Mucosa of stomach (tissue), 1 donor: ENCODE results near the gene COL24A1.
"Not testable (repeated sequence)": the region's sequence is repeated elsewhere in the genome, so short reads cannot be mapped to it uniquely, and the experiment has no call there.

Experiments used
- H3K27me3 ChIP-seq: one replicate; pipeline ENCODE4 v1.7.0; 2013; ENCODE audit warnings: mild to moderate bottlenecking, low read length; ENCODE audit not compliant: control insufficient read depth, insufficient read depth
- H3K36me3 ChIP-seq: one replicate; pipeline ENCODE4 v1.7.0; 2013; ENCODE audit warnings: low read length; ENCODE audit not compliant: control insufficient read depth, insufficient read depth
- H3K4me1 ChIP-seq: one replicate; pipeline ENCODE4 v1.7.0; 2013; ENCODE audit warnings: mild to moderate bottlenecking, low read length; ENCODE audit not compliant: control insufficient read depth, insufficient read depth
- H3K4me3 ChIP-seq: one replicate; pipeline ENCODE4 v1.7.0; 2013; ENCODE audit warnings: low read length
- H3K9ac ChIP-seq: one replicate; pipeline ENCODE4 v1.7.0; 2013; ENCODE audit warnings: mild to moderate bottlenecking, low read length, moderate library complexity
- H3K9me3 ChIP-seq: one replicate; pipeline ENCODE4 v1.7.0; 2013; ENCODE audit warnings: mild to moderate bottlenecking, low read length, moderate library complexity; ENCODE audit not compliant: control insufficient read depth
- donor health status: Pancreatic carcinoma.

COL24A1 gene

GRCh38 chr1:85714418-85715114 is 442.0 kb downstream of the COL24A1 start:
- H3K36me3 ChIP-seq, H3K9ac ChIP-seq, H3K4me3 ChIP-seq, H3K9me3 ChIP-seq, H3K27me3 ChIP-seq, H3K4me1 ChIP-seq: not testable (repeated sequence)

- H3K9me3 ChIP-seq: no peaks in the 10 kb centered on the region
- H3K27me3 ChIP-seq: no peaks in the 10 kb centered on the region
- peak overlapping the region; percentile 89 for H3K9ac ChIP-seq
- peaks cover 12% of the 10 kb centered on the region for H3K4me1 ChIP-seq
- no peaks in the 10 kb centered on the region for H3K36me3 ChIP-seq
- H3K4me3 ChIP-seq: peak overlapping the region; percentile 79
Observed at GRCh38 chr1:85708829-85709227, 447.7 kb downstream of the COL24A1 start.

GRCh38 chr1:85707990-85708828 is 448.4 kb downstream of the COL24A1 start, which contains the start of gene ZNHIT6:
ZNHIT6 (minus strand) TSS chr1:85708433; CDS start chr1:85708284, 149 bp downstream.
- H3K4me1 ChIP-seq: peaks cover 12% of the 10 kb centered on the region
- no peaks in the 10 kb centered on the region for H3K27me3 ChIP-seq
- H3K9ac ChIP-seq: peak within 1 kb of the TSS; percentile 89
- no peaks in the 10 kb centered on the region for H3K36me3 ChIP-seq
- H3K4me3 ChIP-seq: peak within 1 kb of the TSS; percentile 79
- H3K9me3 ChIP-seq: no peaks in the 10 kb centered on the region

- Histone ChIP-seq H3K27me3 (no peaks in the 10 kb centered on the region), H3K9ac (peak overlapping the region; percentile 89), H3K4me1 (peaks cover 12% of the 10 kb centered on the region), H3K4me3 (peak overlapping the region; percentile 79), H3K36me3 (no peaks in the 10 kb centered on the region), H3K9me3 (no peaks in the 10 kb centered on the region)
Observed at GRCh38 chr1:85707267-85707989, 449.1 kb downstream of the COL24A1 start.

- H3K27me3 ChIP-seq: no peaks in the 10 kb centered on the region
- no peaks in the 10 kb centered on the region for H3K36me3 ChIP-seq
- no peak overlapping the region for H3K4me3 ChIP-seq
- H3K4me1 ChIP-seq: peaks cover 12% of the 10 kb centered on the region
- no peaks in the 10 kb centered on the region for H3K9me3 ChIP-seq
- no peak overlapping the region for H3K9ac ChIP-seq
Observed at GRCh38 chr1:85705940-85706339, 450.6 kb downstream of the COL24A1 start.

GRCh38 chr1:85700422-85700821 is 456.1 kb downstream of the COL24A1 start:
- Histone ChIP-seq H3K4me3 (no peak overlapping the region), H3K9ac (no peak overlapping the region), H3K36me3 (no peaks in the 10 kb centered on the region), H3K9me3 (no peaks in the 10 kb centered on the region), H3K27me3 (no peaks in the 10 kb centered on the region), H3K4me1 (peaks cover 3% of the 10 kb centered on the region)

- Histone ChIP-seq H3K36me3 (no peaks in the 10 kb centered on the region), H3K4me1 (peaks cover 3% of the 10 kb centered on the region), H3K9me3 (no peaks in the 10 kb centered on the region), H3K4me3 (no peak overlapping the region), H3K27me3 (no peaks in the 10 kb centered on the region), H3K9ac (no peak overlapping the region)
Observed at GRCh38 chr1:85697895-85698294, 458.7 kb downstream of the COL24A1 start.

- Histone ChIP-seq H3K27me3 (no peaks in the 10 kb centered on the region), H3K9me3 (no peaks in the 10 kb centered on the region), H3K9ac (no peak overlapping the region), H3K36me3 (no peaks in the 10 kb centered on the region), H3K4me1 (no peaks in the 10 kb centered on the region), H3K4me3 (no peak overlapping the region)
Observed at GRCh38 chr1:85692730-85693314, 463.8 kb downstream of the COL24A1 start.

- H3K9ac ChIP-seq: no peak overlapping the region
- H3K4me1 ChIP-seq: no peaks in the 10 kb centered on the region
- no peaks in the 10 kb centered on the region for H3K9me3 ChIP-seq
- no peaks in the 10 kb centered on the region for H3K27me3 ChIP-seq
- no peaks in the 10 kb centered on the region for H3K36me3 ChIP-seq
- H3K4me3 ChIP-seq: no peak overlapping the region
Observed at GRCh38 chr1:85689775-85690404, 466.7 kb downstream of the COL24A1 start.

- no peaks in the 10 kb centered on the region for H3K27me3 ChIP-seq
Observed at GRCh38 chr1:85683292-85684025, 473.1 kb downstream of the COL24A1 start.

GRCh38 chr1:85681087-85681486 is 475.5 kb downstream of the COL24A1 start:
- no peaks in the 10 kb centered on the region for H3K27me3 ChIP-seq
- no peak overlapping the region for H3K4me3 ChIP-seq
- H3K36me3 ChIP-seq: no peaks in the 10 kb centered on the region
- H3K9ac ChIP-seq: no peak overlapping the region
- H3K9me3 ChIP-seq: no peaks in the 10 kb centered on the region
- H3K4me1 ChIP-seq: no peaks in the 10 kb centered on the region

More at GRCh38 chr1:85683292-85684025, 473.1 kb downstream of the COL24A1 start:
- H3K36me3 ChIP-seq: no peaks in the 10 kb centered on the region
- no peak overlapping the region for H3K9ac ChIP-seq
- no peaks in the 10 kb centered on the region for H3K9me3 ChIP-seq
- H3K4me1 ChIP-seq: no peaks in the 10 kb centered on the region
- H3K4me3 ChIP-seq: no peak overlapping the region
